GM23338 (cell line): ENCODE results near the gene TPM2.

ENCODE experiments used
- CTCF ChIP-seq, 2 experiments: fragments of 200-600 bp in 1 of 2; sonication (generic) in 1 of 2; conservative IDR thresholded peaks; 2 replicates each; pipeline versions ENCODE4 v1.5.1 to v1.6.1; 2016 to 2017; ENCODE audit warnings: antibody characterized with exemption in 2 of 2, low read depth in 2 of 2, mild to moderate bottlenecking in 2 of 2, moderate library complexity in 1 of 2
- EZH2 ChIP-seq: fragments of 200-600 bp; sonication (generic); IDR thresholded peaks from one replicate; pipeline ENCODE4 v1.8.0; 2017; ENCODE audit warnings: antibody characterized with exemption, mild to moderate bottlenecking, low read depth; ENCODE audit not compliant: unreplicated experiment
- EZH2phosphoT487 ChIP-seq: fragments of 200-600 bp; sonication (generic); IDR thresholded peaks from one replicate; pipeline ENCODE4 v1.8.1; 2018; ENCODE audit warnings: antibody characterized with exemption; ENCODE audit not compliant: unreplicated experiment
- POLR2AphosphoS5 ChIP-seq: IDR thresholded peaks from 2 replicates; pipeline ENCODE4 v1.6.1; 2016; ENCODE audit warnings: antibody characterized with exemption, low read depth
- ZNF114 ChIP-seq: fragments of 250-450 bp; sonication (Bioruptor Pico); IDR thresholded peaks from 2 replicates; pipeline ENCODE4 v1.5.0; 2020; ENCODE audit warnings: mild to moderate bottlenecking, moderate library complexity

GRCh38 chr9:35665471-35665818, 24.3 kb downstream of the TPM2 start:
- TF ChIP-seq CTCF (conservative IDR thresholded peaks at IDR 0.05; ENCODE audit: low read depth in 2 of 2) (no peak), EZH2phosphoT487 (no peak), EZH2 (no peak), POLR2AphosphoS5 (no peak), ZNF114 (CRISPR knock-in tag) (no peak)
